Islet precursor cell (in vitro differentiated cells): ENCODE data around the gene CCDC196.

Source experiments
- DNase-seq: peaks from one replicate; pipeline ENCODE4 v3.0.0-alpha.2; 2018

Gene CCDC196, protein sequence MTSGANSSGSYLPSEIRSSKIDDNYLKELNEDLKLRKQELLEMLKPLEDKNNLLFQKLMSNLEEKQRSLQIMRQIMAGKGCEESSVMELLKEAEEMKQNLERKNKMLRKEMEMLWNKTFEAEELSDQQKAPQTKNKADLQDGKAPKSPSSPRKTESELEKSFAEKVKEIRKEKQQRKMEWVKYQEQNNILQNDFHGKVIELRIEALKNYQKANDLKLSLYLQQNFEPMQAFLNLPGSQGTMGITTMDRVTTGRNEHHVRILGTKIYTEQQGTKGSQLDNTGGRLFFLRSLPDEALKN

DNA sequence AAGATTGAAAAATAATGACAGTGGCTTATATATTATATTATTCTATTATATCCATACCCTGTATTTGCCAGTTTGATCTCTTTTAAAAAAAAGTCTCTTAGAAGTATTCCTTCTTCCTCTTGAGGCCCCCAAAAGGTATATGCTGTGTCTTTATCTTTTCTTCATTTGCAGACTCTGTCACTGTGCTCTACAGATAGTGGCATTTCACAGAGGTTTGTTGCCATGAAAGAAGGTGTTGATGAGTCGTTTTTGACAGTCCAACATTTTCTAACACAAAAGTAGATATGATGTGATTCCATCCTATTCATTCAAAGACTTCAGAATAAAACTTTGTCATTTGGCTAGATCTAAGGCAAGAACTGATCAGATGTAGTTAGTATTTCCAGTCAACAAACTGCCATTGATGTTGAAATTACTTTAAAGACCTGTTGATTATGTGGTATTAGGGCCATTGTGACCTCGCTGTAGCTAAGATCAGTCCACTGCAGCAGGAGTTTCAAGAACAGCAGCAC is at the start of gene CCDC196:
TSS of gene CCDC196 (plus strand) at position 462 of the 512 bp plus-strand sequence. CDS start 132 bp downstream, outside the sequence.
- DNase-seq = no peak

DNA sequence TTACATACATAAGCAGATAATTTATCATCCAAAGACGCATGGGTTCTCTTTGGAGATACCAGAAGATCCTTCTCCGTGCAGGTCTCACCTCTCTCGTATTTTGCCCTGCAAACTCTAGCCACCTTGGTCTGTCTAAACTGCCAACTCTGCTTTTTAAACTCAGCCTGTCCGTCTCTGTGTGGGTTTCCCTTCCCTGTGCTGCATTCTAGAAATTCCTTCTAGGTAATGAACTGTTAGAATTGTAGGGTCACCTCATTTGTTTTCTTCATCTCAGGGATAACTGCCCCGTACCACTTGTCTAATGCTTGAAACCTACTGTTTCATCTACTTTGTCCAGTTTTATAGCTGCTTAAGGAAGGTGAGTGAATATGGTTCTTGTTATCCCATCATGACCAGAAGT is 45.4 kb upstream of the CCDC196 start:
- no peak for DNase-seq

DNA sequence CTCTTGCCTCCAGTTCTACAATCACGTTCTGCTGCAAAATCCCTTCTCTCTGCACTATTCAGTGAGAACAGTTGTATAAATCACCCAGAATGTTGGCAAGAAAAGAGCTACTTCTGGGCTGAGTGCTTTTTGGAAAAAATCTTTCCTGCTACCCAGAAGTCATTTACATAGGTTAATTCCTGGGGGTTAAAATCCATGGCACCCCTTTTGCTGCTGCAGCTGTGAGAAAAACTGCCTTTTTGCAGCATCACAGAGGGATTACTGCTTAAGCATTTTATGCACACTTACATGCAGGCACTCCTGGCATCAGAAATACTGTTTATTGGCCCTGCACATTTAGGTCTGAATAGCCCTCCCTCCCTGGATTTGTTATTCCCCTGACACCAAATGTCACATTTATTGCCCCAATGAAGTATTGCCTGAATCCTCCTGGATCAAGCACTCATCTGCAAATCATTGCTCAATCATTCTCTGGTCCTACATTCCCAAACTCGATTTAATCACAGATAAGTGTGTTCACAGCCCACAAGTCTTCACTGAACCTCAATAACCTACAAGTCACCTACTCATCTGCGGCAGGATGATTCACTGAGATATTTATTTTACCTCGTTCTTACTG is 43.1 kb upstream of the CCDC196 start:
- no peak for DNase-seq

DNA sequence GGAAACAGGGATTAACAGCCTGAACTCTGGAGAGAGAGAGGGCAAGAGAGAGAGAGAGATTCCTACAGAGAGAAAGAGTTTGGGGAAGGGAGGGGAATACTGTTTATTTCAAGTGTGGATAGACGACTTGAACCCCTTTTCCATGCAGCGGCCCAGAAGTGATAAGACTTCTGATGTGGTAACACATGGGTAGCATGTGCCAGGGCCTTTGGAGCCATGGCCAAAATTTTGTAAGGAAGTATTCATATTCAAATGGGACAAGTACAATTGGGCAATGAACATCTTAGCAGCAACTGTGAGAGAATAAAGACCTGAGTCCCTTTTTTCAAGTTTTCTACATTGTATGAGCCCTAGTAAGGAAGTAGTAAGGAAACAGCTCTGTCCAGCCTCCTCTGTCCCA is 42.4 kb upstream of the CCDC196 start:
- DNase-seq = no peak

DNA sequence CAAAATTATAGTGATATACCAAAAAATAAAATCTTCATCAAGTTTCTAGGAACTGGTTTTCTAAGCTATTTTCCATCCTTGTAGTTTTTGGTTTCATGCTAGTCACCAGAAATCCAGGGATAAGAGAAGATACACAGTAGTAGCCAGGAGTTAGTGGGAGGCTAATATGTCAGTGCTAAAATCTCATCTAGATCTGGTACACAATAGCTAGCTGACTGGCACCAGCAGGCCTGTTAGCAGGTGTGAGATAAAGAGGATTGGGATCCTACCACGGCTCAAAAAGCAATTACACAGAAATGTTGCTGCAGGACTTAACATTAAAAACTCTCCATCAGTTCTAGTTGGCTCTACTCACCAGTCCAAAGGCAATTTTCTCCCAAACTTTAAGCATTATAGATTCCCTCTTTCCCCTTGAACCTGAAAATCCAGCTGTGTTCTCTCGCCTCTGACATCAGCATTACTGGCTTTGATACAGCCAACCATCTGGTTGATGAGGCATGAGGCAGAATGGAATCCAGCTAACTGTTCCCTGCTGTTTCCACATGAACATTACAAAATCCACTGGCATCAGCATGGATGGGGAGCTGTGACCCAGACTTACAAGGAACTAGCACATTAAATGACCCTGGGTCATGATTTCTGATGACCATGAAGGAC is 41.8 kb upstream of the CCDC196 start:
- DNase-seq = no peak

DNA sequence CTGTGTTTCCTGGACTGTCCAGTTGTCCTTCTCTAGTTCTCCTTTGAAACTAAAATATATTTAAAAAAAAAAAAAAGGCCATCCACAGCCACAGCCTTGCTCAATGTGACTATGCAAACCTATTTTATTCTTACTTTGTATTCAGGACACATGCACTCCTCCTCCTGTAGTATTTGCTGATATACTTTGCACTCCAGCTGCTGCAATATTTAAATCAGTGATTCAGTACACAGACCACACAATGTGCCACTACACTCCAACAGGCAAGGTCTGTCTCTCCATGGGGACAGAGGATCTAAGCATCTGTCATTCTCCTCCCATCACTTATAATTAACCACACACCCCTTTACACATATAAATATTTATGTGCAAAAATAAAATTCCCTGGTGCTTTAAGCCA is 40.2 kb upstream of the CCDC196 start:
- no peak for DNase-seq

DNA sequence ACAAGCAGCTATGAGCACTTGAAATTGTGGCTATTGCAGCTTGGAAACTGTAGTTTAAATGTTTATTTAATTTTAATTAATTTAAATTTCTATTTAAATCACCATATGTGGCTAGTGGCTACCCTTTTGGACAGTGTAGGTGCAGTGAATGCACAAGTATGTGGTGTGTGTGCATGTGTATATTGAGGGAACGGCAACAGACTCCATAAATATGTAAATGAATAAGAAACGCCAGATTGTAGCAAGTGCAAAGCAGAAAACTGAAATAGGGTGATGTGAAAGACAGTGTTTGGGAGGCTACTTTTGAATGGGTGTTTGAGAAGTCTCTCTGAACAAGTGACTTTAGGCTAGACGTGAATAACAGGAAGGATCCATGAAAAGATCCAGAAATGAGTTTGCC is 32.7 kb upstream of the CCDC196 start:
- DNase-seq = no peak

DNA sequence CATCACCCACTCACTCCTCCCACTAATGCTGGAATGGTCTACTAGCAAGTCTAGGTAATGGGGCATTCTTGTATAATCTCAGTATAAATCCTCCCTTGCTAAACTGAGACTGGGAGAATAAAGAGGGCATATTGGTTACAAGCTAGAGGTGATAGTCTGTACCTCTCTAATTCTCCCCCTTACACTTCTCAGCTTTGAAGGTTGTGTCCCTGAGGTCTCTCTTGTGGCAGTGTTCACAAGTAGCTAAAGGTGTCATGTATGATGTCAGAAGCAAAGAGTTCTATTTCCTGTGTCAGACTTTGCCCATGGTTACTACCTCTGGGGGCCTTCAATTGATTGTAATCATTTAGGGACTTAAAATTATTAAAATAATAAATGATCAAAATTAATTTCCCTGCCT is 26.6 kb upstream of the CCDC196 start:
- no peak for DNase-seq

DNA sequence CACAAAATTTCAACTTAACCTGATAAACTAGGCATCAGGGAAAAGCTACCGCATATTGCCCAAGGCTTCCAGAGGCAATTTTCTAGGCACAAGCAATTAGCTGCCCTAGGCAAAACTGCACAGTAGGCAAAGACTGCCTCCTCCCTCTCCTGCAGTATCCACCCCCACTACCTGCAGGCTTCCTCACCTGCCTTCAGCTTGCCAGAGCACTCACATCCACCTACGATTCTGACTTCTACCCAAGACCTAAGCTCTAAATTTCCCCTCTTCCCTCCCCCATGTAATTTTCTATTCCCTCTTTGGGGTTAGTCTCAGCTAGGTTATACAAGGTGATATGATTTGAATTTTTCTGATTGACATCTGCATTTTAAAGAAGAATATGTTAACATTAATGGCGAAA is 21.9 kb upstream of the CCDC196 start:
- no peak for DNase-seq

DNA sequence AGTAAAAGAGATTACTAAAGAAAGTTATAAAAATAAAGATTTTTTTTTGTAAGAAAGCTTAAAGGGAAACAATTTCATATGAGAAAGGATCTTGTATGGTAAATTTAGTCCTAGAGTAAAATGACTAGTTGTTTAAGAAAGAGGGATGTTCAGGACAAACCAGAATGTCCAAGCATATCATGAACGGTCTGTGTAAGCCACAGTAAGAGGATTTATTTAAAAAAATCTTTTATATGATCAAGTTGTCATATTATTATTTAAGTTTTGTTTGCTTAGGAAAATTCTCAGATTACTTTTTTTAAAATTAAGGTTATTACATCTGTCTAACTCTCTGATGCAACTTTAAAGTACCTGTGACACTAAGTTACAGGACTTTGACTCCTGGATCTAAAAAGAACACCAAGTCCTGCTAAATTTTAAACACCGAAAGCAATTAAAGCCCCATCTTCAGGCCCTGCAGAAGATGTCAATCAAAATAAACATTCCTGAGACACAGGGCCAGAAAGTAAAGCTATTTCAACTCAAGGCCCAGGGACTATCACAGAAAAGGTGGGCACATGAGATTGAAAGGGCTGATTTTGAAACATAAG is 17.3 kb upstream of the CCDC196 start:
- DNase-seq = no peak

DNA sequence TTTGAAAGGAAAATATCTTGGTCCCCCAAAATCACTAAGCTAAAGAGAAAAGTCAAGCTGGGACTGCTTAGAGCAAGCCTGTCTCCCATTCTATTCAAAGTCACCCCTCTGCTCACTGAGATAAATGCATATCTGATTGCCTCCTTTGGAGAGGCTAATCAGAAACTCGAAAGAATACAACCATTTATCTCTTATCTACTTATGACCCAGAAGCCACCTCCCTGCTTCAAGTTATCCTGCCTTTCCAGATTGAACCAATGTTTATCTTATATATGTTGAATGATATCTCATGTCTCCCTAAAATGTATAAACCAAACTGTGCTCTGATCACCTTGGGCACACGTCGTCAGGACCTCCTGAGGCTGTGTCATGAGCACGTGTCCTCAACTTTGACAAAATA is 14.6 kb upstream of the CCDC196 start:
- no peak for DNase-seq

DNA sequence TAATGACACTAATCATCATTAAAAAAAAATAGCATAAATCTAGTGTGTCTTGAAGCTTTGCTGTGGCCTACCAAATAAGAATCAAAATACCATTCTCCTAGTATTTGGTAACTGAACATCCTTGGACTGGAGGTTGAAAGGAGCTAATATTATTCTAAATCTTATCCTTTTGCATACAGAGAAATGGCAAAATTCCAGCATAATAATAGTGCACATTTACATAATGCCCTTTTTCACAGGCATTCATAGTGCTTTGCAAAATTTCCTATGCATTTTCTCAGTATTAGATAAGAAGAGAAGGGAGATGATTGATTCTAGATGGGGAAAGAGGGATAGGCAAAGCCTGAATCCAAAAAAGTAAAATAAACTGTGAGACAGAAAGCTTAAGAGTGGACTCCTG is 13.9 kb upstream of the CCDC196 start:
- DNase-seq = no peak

DNA sequence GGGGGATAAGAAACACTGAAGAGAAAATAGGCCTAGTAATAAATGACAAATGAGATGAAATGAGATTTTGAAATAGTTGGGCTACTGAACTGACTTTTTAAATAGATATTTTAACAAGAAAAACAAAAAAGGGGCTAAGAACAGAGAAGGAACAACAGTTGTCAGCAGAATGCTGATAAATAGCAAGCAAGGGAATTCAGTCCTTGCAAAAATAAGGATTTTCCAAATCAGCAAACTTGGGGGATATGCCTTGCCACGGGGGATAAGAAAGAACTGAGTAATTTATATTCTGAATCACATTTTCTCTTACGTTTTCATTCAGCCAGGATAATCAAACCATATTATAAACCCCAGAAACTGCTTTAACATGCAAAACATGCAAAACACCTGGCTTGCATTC is 12.9 kb upstream of the CCDC196 start:
- DNase-seq = no peak

DNA sequence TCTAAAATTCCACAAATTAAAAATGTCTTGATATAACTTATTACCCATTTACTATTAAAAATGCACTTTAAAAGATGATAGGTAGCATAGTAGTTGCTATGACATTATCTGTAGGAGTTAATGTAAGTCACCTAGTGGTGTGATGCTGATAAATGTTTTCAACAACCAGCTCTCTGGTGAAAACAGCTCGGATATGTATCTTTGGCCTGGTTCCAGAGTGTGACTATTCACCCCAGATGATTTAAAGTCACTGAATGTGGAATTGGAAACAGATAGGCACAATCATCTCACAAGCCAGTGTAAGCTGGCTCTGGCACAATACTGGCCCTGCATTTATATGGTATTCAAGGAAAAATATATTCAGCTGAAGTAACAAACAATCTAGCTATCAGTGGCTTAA is 9.2 kb upstream of the CCDC196 start:
- no peak for DNase-seq

DNA sequence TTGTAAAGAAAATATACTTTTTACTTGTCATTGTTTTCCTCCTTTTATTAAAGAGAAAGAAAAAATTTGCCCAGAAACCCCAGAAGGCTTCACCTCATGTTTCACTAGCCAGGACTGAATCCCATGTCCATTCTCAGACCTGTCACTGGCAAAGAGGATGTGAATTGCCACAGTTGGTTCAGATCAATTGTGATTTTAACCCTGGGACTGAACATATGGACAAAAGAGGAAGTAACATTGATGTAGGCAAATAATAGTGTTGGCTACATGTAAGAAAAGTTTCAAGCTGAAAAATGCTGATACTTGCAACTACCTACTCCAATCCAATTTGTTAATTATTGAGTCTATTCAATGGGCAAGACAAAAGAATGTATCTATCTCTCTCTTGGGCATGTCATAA is 8.6 kb upstream of the CCDC196 start:
- no peak for DNase-seq

DNA sequence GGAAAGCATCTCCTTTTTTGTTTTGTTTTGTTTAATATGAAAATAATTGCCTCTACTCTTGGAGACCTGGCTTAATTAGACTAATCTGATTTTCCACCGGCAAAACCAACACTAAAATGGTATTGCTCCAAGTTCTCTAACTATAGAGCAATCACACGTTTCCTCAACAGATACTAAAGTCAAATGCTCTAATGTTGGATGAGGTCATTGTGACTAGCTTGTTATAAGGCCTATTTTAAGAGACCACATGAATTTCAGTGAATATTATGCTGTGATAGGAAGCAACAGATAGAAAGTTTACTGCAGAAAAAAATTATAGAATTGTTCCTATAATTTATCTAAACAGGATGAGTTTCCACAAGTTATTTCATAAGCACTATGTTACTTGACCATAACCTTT is 3.3 kb upstream of the CCDC196 start:
- no peak for DNase-seq

DNA sequence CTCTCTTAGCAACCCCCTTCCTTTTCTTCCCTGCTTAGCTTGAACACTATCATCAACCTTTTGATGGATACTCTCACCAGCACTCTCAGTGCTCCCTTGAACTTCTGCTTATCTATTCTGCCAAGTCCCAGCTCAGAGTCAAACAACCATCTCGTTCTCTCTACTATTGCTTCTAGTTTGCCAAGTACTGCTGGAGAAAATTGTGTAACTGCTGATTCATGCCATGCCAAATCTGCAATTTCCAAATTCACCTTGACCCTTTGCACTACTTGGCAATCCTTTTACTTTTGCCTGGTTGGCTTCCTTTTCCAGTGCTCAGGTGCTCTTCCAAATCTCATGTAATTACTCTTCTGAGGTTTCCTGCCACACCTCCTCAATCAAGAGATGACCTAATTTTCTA is 2.8 kb upstream of the CCDC196 start:
- DNase-seq = no peak

DNA sequence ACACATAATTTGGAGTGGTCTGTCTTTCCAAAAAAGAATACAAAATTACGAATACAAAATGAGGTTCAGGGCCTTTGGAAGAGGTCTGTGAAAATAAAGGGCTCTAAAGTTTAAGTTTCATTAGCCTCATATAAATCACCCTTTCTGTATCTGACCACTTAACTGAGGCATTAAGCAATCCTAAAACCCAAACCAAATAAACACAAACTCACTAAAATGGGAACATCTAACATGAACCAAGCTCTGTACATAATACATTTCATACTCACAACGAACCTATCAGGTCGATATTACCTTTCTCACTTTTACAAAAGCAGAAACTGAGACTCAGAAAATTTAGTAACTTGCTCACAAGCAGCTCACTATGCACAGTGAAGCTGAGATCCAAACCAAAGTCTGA is 1.1 kb upstream of the CCDC196 start:
- DNase-seq = no peak

DNA sequence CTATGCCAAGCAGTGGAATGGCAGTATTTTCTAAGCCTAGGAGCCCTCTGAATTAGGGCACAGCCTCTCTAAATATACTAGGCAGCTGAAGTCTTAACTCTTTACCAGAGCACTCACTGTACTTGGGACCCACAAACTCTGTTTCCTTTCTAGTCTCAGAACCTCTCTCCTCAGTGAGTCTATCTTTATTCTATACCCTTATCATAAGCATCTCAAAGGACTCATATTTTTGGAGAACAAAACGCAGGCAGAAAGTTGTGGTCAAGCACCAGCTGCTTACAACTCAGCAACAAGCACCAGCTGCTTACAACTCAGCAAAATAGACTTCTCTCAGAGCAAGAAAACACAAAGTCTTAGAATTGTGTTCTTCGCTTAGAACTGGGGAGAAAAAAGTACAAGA is 993 bp downstream of the CCDC196 start:
- no peak for DNase-seq

DNA sequence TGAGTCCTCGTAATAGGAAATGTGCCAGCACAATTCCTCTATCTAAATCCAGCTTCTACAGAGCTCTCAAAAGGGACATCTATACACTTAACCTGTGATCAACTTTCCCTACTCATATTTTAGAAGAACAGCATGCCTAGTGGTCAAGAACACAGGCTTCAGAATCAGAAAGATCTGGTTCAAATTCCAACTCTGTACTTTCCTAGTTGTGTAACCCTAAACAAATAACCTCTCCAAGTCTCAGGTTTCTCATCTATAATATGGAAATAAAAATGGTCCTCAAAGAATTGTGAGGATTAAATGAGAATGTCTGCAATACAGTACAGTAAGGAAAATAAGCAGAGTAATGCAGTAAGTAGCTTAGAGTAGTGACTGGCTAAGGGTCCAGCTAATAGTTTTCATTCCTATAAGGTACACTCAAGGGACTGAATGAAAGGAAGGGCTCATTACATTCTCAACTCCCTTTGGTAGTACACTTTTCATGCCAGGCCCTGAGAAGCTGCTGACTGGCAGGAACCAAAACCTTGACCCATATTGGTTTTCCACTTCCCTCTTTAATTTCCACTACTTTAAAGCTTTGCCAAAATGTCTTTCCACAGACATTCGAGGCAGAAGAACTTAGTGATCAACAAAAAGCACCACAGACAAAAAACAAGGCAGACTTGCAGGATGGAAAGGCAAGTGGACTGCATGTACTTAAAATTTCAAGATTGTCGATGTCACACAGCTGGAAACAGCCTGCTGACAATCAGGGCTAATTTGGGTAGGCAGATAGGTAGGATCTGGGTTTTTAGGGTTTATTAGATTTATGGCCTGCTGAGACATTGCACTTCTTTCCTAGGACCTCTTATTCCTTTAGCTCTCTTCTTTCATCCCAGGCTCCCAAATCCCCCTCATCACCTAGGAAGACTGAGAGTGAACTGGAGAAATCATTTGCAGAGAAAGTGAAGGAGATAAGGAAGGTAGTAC is 4.3 kb downstream of the CCDC196 start:
- DNase-seq = no peak

DNA sequence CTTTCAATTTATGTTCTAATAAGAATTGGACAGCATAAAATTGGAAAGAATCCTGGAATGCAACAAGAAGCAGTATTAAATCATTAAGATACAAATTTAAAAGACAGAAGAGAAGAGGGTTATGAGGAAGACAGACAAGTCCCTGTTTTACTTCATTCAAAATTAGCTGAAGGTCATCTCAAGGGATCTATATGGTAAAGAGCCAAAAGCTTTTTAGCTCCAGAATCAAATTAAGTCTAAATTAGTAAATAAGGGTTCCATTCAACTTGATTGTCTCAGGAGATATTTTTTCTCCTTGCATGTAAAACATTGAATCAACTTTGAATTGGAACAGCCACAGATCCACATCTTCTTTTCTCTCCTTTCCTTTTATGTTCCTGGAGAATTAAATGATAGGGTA is 7.6 kb downstream of the CCDC196 start:
- DNase-seq = no peak

DNA sequence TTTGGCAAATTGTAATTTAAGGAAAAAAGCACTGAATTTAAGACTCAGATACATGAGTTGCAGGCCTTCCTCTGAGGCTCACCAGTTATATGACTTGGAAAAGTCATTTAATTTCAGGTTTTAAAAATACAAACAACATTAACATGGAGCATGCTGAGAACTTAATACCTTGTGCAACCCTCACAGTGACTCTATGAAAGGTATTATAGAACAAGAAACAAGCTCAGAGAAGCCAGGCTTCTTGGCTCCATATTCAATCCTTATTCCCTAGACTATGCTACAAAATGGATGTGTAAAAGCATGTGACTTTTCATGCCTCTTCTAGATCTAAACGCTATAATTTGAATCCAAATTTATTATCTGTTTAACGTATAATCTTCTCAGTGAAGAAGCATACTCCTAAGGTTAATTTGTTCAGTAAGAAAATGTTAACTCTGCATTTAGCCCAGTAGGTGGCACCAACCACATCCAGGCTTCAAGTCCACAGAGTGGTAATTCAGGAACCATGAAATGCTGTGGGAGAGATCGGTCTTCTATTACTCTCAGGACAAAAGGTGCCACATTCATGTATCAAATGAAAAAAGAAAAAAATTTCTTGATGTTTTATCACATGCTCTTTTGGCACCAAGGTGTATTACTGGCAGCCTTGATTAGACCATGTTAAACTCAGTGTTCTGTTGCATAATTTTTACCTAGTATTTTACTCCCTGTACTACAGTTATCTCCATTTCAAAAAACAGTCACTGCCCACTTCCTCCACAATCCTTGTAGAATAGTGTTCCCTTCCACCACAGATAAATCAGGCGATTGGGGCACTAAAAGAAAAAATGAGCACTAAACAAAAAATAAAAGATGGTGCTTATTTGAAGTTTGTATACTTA is 9.3 kb downstream of the CCDC196 start:
- DNase-seq = peak; percentile 53
